Urinary bladder (tissue), 4 donors: ENCODE results near the gene DYRK1B. TPM values are rescaled to one million over a fixed set of nuclear protein-coding genes. Genes with fewer than 3 reads are reported as not detected.

Experiments used
- DNase-seq: peaks from one replicate; pipeline ENCODE4 v3.0.0-alpha.2; 2015; ENCODE audit errors: extremely low spot score
- H3K27ac ChIP-seq: one replicate; pipeline ENCODE4 v1.5.1; 2013; ENCODE audit warnings: low read depth, mild to moderate bottlenecking, moderate library complexity
- H3K36me3 ChIP-seq: one replicate; pipeline ENCODE4 v1.6.1; 2013; ENCODE audit warnings: mild to moderate bottlenecking, moderate library complexity; ENCODE audit not compliant: insufficient read depth
- H3K4me1 ChIP-seq: one replicate; pipeline ENCODE4 v1.6.1; 2013; ENCODE audit warnings: mild to moderate bottlenecking, moderate library complexity; ENCODE audit not compliant: insufficient read depth
- H3K4me3 ChIP-seq: one replicate; pipeline ENCODE4 v1.5.1; 2013; ENCODE audit warnings: low read depth, low read length
- WGBS: extraction: QIAGEN DNeasy Blood & Tissue Kit; methylation state at CpG from one replicate; pipeline ENCODE4 v1.1.7; 2013; 5-methylcytosine and 5-hydroxymethylcytosine counted together
- polyA plus RNA-seq: library from polyadenylated mRNA; stranded (reverse); fragments of 200-250 nt; gene quantifications from one replicate; pipeline ENCODE4 v1.2.3, GENCODE V29; 2013
- small RNA-seq: library from RNA; depleted of rRNA; stranded (forward); fragments of <200 nt; gene quantifications from one replicate; pipeline ENCODE3, GENCODE V24; 2014
- total RNA-seq: library from RNA; depleted of rRNA; stranded (reverse); fragments of >200 nt; gene quantifications from one replicate; pipeline ENCODE4 v1.2.3, GENCODE V29; 2014
- donor health status: healthy with polysubstance abuse.
- donor health status: healthy.

The DYRK1B gene
- total and polyA plus RNA-seq, 2 donors: 12.6 to 17.2 TPM

GRCh38 chr19:39805104-39805503 is 28.9 kb downstream of the DYRK1B start:
- Histone ChIP-seq H3K36me3 (no peaks in the 10 kb centered on the region), H3K27ac (no peak overlapping the region), H3K4me3 (no peak overlapping the region), H3K4me1 (no peaks in the 10 kb centered on the region)
- 47% methylated on average over 5 of the region's 5 CpGs for WGBS
- no peak for DNase-seq

GRCh38 chr19:39802958-39803357 is 31.0 kb downstream of the DYRK1B start:
- Histone ChIP-seq H3K4me1 (no peaks in the 10 kb centered on the region), H3K27ac (no peak overlapping the region), H3K36me3 (no peaks in the 10 kb centered on the region), H3K4me3 (no peak overlapping the region)
- no peak for DNase-seq
- 29% methylated on average over 4 of the region's 4 CpGs for WGBS

GRCh38 chr19:39797083-39797482 is 36.9 kb downstream of the DYRK1B start:
- WGBS: 52% methylated on average over 2 of the region's 2 CpGs
- Histone ChIP-seq H3K4me3 (no peak overlapping the region), H3K27ac (no peak overlapping the region), H3K36me3 (no peaks in the 10 kb centered on the region), H3K4me1 (no peaks in the 10 kb centered on the region)
- DNase-seq: no peak

- Histone ChIP-seq H3K4me1 (no peaks in the 10 kb centered on the region), H3K4me3 (no peak overlapping the region), H3K27ac (no peak overlapping the region), H3K36me3 (no peaks in the 10 kb centered on the region)
- DNase-seq: no peak
- 25% methylated on average over 2 of the region's 2 CpGs for WGBS
These were observed 37.9 kb downstream of the DYRK1B start for GRCh38 chr19:39796000-39796498.

GRCh38 chr19:39795001-39795400 is 39.0 kb downstream of the DYRK1B start:
- Histone ChIP-seq H3K27ac (no peak overlapping the region), H3K4me1 (no peaks in the 10 kb centered on the region), H3K4me3 (no peak overlapping the region), H3K36me3 (no peaks in the 10 kb centered on the region)
- no peak for DNase-seq
- WGBS: 65% methylated on average over 5 of the region's 5 CpGs

- Histone ChIP-seq H3K27ac (no peak overlapping the region), H3K4me1 (no peaks in the 10 kb centered on the region), H3K4me3 (peak overlapping the region; percentile 12), H3K36me3 (no peaks in the 10 kb centered on the region)
- WGBS: under 1% methylated on average over 17 of the region's 17 CpGs
- DNase-seq: peak; percentile 29
These were observed 40.9 kb downstream of the DYRK1B start for GRCh38 chr19:39792999-39793546.

- Histone ChIP-seq H3K4me3 (no peak overlapping the region), H3K36me3 (no peaks in the 10 kb centered on the region), H3K4me1 (no peaks in the 10 kb centered on the region), H3K27ac (no peak overlapping the region)
- DNase-seq: no peak
These were observed 45.7 kb downstream of the DYRK1B start for GRCh38 chr19:39788244-39788643.

GRCh38 chr19:39780894-39781293 is 53.1 kb downstream of the DYRK1B start:
- H3K27ac ChIP-seq: no peak overlapping the region
- H3K4me1 ChIP-seq: no peaks in the 10 kb centered on the region
- no peaks in the 10 kb centered on the region for H3K36me3 ChIP-seq
- 86% methylated on average over 3 of the region's 3 CpGs for WGBS
- no peak for DNase-seq
- no peak overlapping the region for H3K4me3 ChIP-seq

- no peak within 1 kb of the TSS for H3K4me3 ChIP-seq
- H3K27ac ChIP-seq: no peak within 1 kb of the TSS
- H3K36me3 ChIP-seq: no peaks in the 10 kb centered on the region
- DNase-seq: no peak
- no peaks in the 10 kb centered on the region for H3K4me1 ChIP-seq
- WGBS: 65% methylated on average over 4 of the region's 4 CpGs
These were observed 55.2 kb downstream of the DYRK1B start, which contains the start of gene LEUTX for GRCh38 chr19:39778763-39779162. Gene LEUTX, plus strand, starts transcription at chr19:39778854. Its CDS starts 67 bp downstream, at chr19:39778921.

Small RNA genes within 50 kb of the gene (small RNA-seq; reads per million reads assigned to genes)
- not detected for gene MIR6719

Other genes starting within 250 kb of the DYRK1B start
- gene LGALS13, start 231.6 kb downstream of the DYRK1B start, total RNA-seq: not detected
- not detected for gene LGALS13, start 231.6 kb downstream of the DYRK1B start, polyA plus RNA-seq
- gene LGALS16, start 178.2 kb downstream of the DYRK1B start, total RNA-seq: not detected
- not detected for gene LGALS16, start 178.2 kb downstream of the DYRK1B start, polyA plus RNA-seq
- gene LGALS14, start 129.7 kb downstream of the DYRK1B start, total RNA-seq: not detected
- not detected for gene LGALS14, start 129.7 kb downstream of the DYRK1B start, polyA plus RNA-seq
- 0.90 TPM for gene CLC, start 96.1 kb downstream of the DYRK1B start, total RNA-seq
- gene CLC, start 96.1 kb downstream of the DYRK1B start, polyA plus RNA-seq: not detected
- gene LEUTX, start 55.3 kb downstream of the DYRK1B start, total RNA-seq: not detected
- gene LEUTX, start 55.3 kb downstream of the DYRK1B start, polyA plus RNA-seq: not detected
- gene FBL, start 12.2 kb upstream of the DYRK1B start, total RNA-seq: 146 TPM
- 281 TPM for gene FBL, start 12.2 kb upstream of the DYRK1B start, polyA plus RNA-seq
- 7.7 TPM for gene FCGBP, start 100.5 kb upstream of the DYRK1B start, total RNA-seq
- gene FCGBP, start 100.5 kb upstream of the DYRK1B start, polyA plus RNA-seq: 9.4 TPM
- gene PSMC4, start 137.0 kb upstream of the DYRK1B start, total RNA-seq: 45.2 TPM
- gene PSMC4, start 137.0 kb upstream of the DYRK1B start, polyA plus RNA-seq: 81.4 TPM
- 23.4 TPM for gene ZNF546, start 162.9 kb upstream of the DYRK1B start, total RNA-seq
- 2.3 TPM for gene ZNF546, start 162.9 kb upstream of the DYRK1B start, polyA plus RNA-seq
- 45.3 TPM for gene ZNF780B, start 222.1 kb upstream of the DYRK1B start, total RNA-seq
- gene ZNF780B, start 222.1 kb upstream of the DYRK1B start, polyA plus RNA-seq: 9.8 TPM